ENCODE data around the gene EIF3B.

- TF ChIP-seq GATA3 (IDR thresholded peaks at IDR 0.05; ENCODE audit: low read depth, low read length) (no peak), GATA2 (IDR thresholded peaks at IDR 0.05; ENCODE audit: low read depth, low read length) (no peak)
Measured at GRCh38 chr7:2420216-2420933, 65.7 kb downstream of the EIF3B start.

Measured in SH-SY5Y (cell line).